ENCODE results near the gene AARS2.

The AARS2 gene

GRCh38 chr6:44272529-44272928, 40.6 kb downstream of the AARS2 start:
- H3K27ac ChIP-seq (ENCODE audit: low read length) = no peak overlapping the region
- H3K4me1 ChIP-seq (ENCODE audit: control insufficient read depth in 1 of 2, insufficient read depth in 2 of 2, low read length in 2 of 2) = peaks cover 0 to 14% of the 10 kb centered on the region in 2 donors
- H3K27me3 ChIP-seq (ENCODE audit: low read depth, low read length) = peaks cover 56% of the 10 kb centered on the region
- no peak overlapping the region for H3K4me3 ChIP-seq (ENCODE audit: low read depth in 1 of 2, low read length in 2 of 2)
- H3K9me3 ChIP-seq (ENCODE audit: control insufficient read depth in 1 of 2, low read length in 2 of 2) = no peaks in the 10 kb centered on the region
- no peaks in the 10 kb centered on the region for H3K36me3 ChIP-seq (ENCODE audit: control insufficient read depth in 1 of 2, insufficient read depth in 2 of 2, low read length in 2 of 2)

- Histone ChIP-seq H3K27me3 (ENCODE audit: low read depth, low read length) (peaks cover 50% of the 10 kb centered on the region), H3K36me3 (ENCODE audit: control insufficient read depth in 1 of 2, insufficient read depth in 2 of 2, low read length in 2 of 2) (no peaks in the 10 kb centered on the region), H3K4me3 (ENCODE audit: low read depth in 1 of 2, low read length in 2 of 2) (no peak overlapping the region), H3K9me3 (ENCODE audit: control insufficient read depth in 1 of 2, low read length in 2 of 2) (no peaks in the 10 kb centered on the region), H3K4me1 (ENCODE audit: control insufficient read depth in 1 of 2, insufficient read depth in 2 of 2, low read length in 2 of 2) (peaks cover 0 to 14% of the 10 kb centered on the region in 2 donors), H3K27ac (ENCODE audit: low read length) (no peak overlapping the region)
Measured at GRCh38 chr6:44271914-44272313, 41.2 kb downstream of the AARS2 start.

DNA sequence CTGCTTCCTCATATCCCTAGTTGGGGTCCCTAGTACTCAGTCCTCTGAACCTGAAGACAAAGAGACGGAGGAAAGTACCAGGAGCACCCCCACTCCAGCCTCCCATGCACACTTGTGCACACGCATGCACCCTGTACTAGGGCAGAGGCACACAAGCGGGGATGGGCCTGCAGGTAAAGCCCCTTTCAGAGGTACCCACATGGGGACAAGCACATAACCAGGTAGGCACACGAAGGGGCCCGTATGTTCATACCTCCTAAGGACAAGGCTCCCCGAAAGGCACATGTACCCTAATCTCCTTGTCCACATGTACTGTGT, 41.8 kb downstream of the AARS2 start:
- no peak overlapping the region for H3K4me3 ChIP-seq (ENCODE audit: low read depth in 1 of 2, low read length in 2 of 2)
- H3K9me3 ChIP-seq (ENCODE audit: control insufficient read depth in 1 of 2, low read length in 2 of 2) = no peaks in the 10 kb centered on the region
- no peak overlapping the region for H3K27ac ChIP-seq (ENCODE audit: low read length)
- H3K27me3 ChIP-seq (ENCODE audit: low read depth, low read length) = peaks cover 45% of the 10 kb centered on the region
- H3K36me3 ChIP-seq (ENCODE audit: control insufficient read depth in 1 of 2, insufficient read depth in 2 of 2, low read length in 2 of 2) = no peaks in the 10 kb centered on the region
- H3K4me1 ChIP-seq (ENCODE audit: control insufficient read depth in 1 of 2, insufficient read depth in 2 of 2, low read length in 2 of 2) = peaks cover 0 to 13% of the 10 kb centered on the region in 2 donors

DNA sequence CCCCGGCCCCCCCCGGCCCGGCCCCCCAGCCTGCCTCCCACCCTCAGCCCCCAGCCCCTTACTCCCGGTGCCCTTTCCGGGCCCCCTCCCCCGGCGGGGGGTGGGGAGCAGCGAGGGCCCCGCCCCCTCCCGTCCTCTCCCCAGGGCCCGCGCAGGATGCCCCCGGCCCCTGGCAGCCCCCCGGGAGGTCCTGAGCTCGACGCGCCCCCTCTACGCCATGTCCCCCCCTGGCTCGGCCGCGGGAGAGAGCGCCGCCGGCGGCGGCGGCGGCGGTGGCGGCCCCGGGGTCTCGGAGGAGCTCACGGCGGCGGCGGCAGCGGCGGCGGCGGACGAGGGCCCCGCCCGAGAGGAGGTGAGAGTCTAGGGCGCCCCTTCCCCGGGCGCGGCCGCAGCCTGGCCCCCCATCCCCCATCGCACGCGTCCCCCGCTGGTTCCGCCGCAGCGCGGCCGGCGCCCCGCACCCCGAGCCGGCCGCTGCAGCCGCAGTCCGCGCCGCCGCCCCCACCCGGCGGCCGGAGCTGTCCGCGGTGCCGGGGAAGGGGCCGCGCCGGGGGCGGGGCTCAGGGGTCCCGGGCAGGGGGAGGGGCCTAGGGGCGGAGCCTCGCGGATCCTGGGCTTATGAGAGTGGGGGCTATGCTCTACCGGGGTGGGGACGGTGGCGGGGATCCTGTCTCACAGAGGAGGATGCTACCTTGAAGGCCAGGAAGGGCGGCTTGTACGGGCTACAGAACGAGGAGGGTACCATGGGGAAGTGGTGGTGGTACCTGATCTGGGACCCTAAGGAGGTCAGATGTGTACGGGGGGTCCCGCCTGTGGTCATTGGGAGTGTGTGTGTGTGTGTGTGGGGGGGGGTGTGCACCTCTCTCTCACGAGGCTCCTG, 42.4 kb downstream of the AARS2 start:
- Histone ChIP-seq H3K27ac (ENCODE audit: low read length) (no peak overlapping the region), H3K27me3 (ENCODE audit: low read depth, low read length) (peaks cover 45% of the 10 kb centered on the region), H3K4me1 (ENCODE audit: control insufficient read depth in 1 of 2, insufficient read depth in 2 of 2, low read length in 2 of 2) (peaks cover 0 to 7% of the 10 kb centered on the region in 2 donors), H3K4me3 (ENCODE audit: low read depth in 1 of 2, low read length in 2 of 2) (no peak overlapping the region), H3K9me3 (ENCODE audit: control insufficient read depth in 1 of 2, low read length in 2 of 2) (no peaks in the 10 kb centered on the region), H3K36me3 (ENCODE audit: control insufficient read depth in 1 of 2, insufficient read depth in 2 of 2, low read length in 2 of 2) (no peaks in the 10 kb centered on the region)

DNA sequence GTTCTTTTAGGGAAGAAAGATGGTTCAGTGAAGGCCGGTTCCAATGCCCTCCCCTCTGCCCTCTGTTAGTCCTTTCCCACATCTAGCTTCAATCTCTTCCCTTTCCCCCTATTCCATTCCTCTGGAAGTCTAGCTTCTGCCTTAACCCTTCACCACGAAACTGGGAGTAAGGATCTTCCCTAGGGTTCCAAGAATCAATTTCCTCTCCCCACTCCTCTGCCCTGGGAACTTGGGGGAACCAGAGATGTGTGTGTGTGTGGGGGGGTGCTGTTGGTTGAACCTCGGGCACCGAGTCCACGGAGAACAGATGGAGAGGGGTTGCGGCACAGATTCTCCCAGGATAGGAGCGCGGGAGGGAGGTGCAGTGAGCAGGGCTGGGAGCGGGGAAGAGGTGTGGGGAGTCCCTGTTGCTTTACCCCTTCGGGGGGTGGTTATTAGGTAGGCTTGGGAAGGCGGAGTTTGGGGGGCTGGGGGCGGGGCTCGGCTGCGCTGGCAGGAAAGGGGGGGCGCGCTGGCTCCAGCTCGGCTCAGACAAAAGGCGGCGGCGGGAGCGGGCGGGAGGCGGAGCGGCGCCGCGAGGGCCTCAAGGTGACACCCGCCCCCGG, 43.1 kb downstream of the AARS2 start, which contains the start of gene TMEM151B:
TMEM151B (plus strand) TSS at position 530 of the 605 bp plus-strand sequence. CDS start 293 bp downstream, outside the sequence.
- no peak within 1 kb of the TSS for H3K27ac ChIP-seq (ENCODE audit: low read length)
- H3K27me3 ChIP-seq (ENCODE audit: low read depth, low read length) = peaks cover 41% of the 10 kb centered on the region
- H3K4me1 ChIP-seq (ENCODE audit: control insufficient read depth in 1 of 2, insufficient read depth in 2 of 2, low read length in 2 of 2) = peaks cover 0 to 4% of the 10 kb centered on the region in 2 donors
- H3K9me3 ChIP-seq (ENCODE audit: control insufficient read depth in 1 of 2, low read length in 2 of 2) = no peaks in the 10 kb centered on the region
- no peaks in the 10 kb centered on the region for H3K36me3 ChIP-seq (ENCODE audit: control insufficient read depth in 1 of 2, insufficient read depth in 2 of 2, low read length in 2 of 2)
- no peak within 1 kb of the TSS for H3K4me3 ChIP-seq (ENCODE audit: low read depth in 1 of 2, low read length in 2 of 2)

- Histone ChIP-seq H3K4me1 (ENCODE audit: control insufficient read depth in 1 of 2, insufficient read depth in 2 of 2, low read length in 2 of 2) (peaks cover 4 to 10% of the 10 kb centered on the region in 2 donors), H3K36me3 (ENCODE audit: control insufficient read depth in 1 of 2, insufficient read depth in 2 of 2, low read length in 2 of 2) (no peaks in the 10 kb centered on the region), H3K9me3 (ENCODE audit: control insufficient read depth in 1 of 2, low read length in 2 of 2) (no peaks in the 10 kb centered on the region), H3K4me3 (ENCODE audit: low read depth in 1 of 2, low read length in 2 of 2) (no peak overlapping the region), H3K27me3 (ENCODE audit: low read depth, low read length) (peaks cover 39% of the 10 kb centered on the region), H3K27ac (ENCODE audit: low read length) (no peak overlapping the region)
Measured at GRCh38 chr6:44269178-44269920, 43.8 kb downstream of the AARS2 start.

DNA sequence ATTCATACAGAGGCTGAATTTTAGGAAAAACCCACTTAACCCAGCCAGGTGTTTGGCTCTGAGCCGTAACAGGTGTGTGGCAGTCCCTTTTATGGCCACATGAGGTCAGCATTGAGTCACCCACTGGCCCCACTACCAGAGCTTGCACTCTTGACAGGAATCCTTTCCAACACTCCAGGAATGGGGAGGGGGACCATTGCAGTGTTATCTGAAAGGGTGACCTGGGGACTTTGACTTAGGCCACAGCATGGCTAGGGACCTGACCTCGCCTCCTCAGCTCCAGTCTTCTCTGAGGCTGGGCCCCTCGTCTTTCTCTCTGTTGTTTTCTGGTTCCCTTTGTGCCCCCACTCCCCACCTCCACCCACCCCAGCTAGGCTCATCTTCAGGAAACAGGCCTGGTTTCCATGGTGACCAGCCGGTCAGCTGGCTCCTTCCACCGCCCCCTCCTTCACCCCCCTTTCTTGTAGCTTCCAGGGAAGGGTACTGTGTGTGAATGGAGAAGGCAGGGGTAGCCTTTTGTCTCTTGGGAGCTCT, 45.0 kb downstream of the AARS2 start:
- H3K27me3 ChIP-seq (ENCODE audit: low read depth, low read length) = peaks cover 29% of the 10 kb centered on the region
- no peaks in the 10 kb centered on the region for H3K36me3 ChIP-seq (ENCODE audit: control insufficient read depth in 1 of 2, insufficient read depth in 2 of 2, low read length in 2 of 2)
- peaks cover 15 to 21% of the 10 kb centered on the region in 2 donors for H3K4me1 ChIP-seq (ENCODE audit: control insufficient read depth in 1 of 2, insufficient read depth in 2 of 2, low read length in 2 of 2)
- H3K27ac ChIP-seq (ENCODE audit: low read length) = no peak overlapping the region
- no peak overlapping the region for H3K4me3 ChIP-seq (ENCODE audit: low read depth in 1 of 2, low read length in 2 of 2)
- H3K9me3 ChIP-seq (ENCODE audit: control insufficient read depth in 1 of 2, low read length in 2 of 2) = no peaks in the 10 kb centered on the region

DNA sequence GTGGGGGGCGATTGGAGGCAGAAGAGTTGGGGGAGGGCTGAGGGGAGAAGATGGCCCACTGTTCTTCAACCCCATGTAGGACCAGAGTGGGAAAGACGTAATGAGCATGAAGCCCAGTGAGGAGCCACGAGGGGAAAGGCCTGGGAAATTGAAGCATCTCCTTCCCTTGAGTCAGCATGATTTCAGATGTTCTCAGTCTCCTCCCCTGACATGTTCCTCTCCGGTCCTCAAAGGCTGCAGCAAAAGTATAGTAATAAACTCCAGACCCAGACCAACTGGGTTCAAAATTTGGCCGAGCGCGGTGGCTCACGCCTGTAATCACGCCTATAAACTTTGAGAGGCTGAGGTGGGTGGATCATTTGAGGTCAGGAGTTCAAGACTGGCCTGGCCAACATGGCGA, 45.9 kb downstream of the AARS2 start:
- Histone ChIP-seq H3K4me1 (ENCODE audit: control insufficient read depth in 1 of 2, insufficient read depth in 2 of 2, low read length in 2 of 2) (peaks cover 19 to 31% of the 10 kb centered on the region in 2 donors), H3K27me3 (ENCODE audit: low read depth, low read length) (peaks cover 20% of the 10 kb centered on the region), H3K36me3 (ENCODE audit: control insufficient read depth in 1 of 2, insufficient read depth in 2 of 2, low read length in 2 of 2) (no peaks in the 10 kb centered on the region), H3K27ac (ENCODE audit: low read length) (no peak overlapping the region), H3K9me3 (ENCODE audit: control insufficient read depth in 1 of 2, low read length in 2 of 2) (no peaks in the 10 kb centered on the region), H3K4me3 (ENCODE audit: low read depth in 1 of 2, low read length in 2 of 2) (no peak overlapping the region)

GRCh38 chr6:44266347-44266746, 46.8 kb downstream of the AARS2 start:
- Histone ChIP-seq H3K4me3 (ENCODE audit: low read depth in 1 of 2, low read length in 2 of 2) (no peak overlapping the region), H3K27ac (ENCODE audit: low read length) (no peak overlapping the region), H3K4me1 (ENCODE audit: control insufficient read depth in 1 of 2, insufficient read depth in 2 of 2, low read length in 2 of 2) (peaks cover 19 to 34% of the 10 kb centered on the region in 2 donors), H3K27me3 (ENCODE audit: low read depth, low read length) (peaks cover 11% of the 10 kb centered on the region), H3K9me3 (ENCODE audit: control insufficient read depth in 1 of 2, low read length in 2 of 2) (no peaks in the 10 kb centered on the region), H3K36me3 (ENCODE audit: control insufficient read depth in 1 of 2, insufficient read depth in 2 of 2, low read length in 2 of 2) (no peaks in the 10 kb centered on the region)

DNA sequence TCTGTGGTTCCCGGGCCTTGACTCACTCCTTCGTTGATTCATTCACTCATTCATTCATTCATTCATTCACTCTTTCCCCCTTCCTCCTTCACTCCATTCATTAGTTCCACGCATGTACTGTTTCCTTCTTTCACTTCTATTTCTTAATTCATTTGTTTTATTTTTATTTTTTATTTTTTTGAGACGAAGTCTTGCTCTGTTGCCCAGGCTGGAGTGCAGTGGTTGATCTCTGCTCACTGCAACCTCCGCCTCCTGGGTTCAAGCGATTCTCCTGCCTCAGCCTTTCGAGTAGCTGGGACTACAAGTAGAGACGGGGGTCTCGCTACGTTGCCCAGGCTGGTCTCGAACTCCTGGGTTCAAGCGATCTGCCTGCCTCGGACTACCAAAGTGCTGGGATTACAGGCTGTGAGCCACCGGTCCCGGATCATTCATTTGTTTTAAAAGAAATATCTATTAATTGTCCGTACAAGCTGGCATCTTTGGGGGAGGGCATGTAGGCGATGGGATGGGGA, 47.4 kb downstream of the AARS2 start:
- Histone ChIP-seq H3K4me1 (ENCODE audit: control insufficient read depth in 1 of 2, insufficient read depth in 2 of 2, low read length in 2 of 2) (peaks cover 19 to 34% of the 10 kb centered on the region in 2 donors), H3K27ac (ENCODE audit: low read length) (no peak overlapping the region), H3K9me3 (ENCODE audit: control insufficient read depth in 1 of 2, low read length in 2 of 2) (no peaks in the 10 kb centered on the region), H3K4me3 (ENCODE audit: low read depth in 1 of 2, low read length in 2 of 2) (peak overlapping the region in 1 of 2 donors; percentile 81), H3K36me3 (ENCODE audit: control insufficient read depth in 1 of 2, insufficient read depth in 2 of 2, low read length in 2 of 2) (no peaks in the 10 kb centered on the region), H3K27me3 (ENCODE audit: low read depth, low read length) (peaks cover 8% of the 10 kb centered on the region)
